Activated CD4-positive, alpha-beta T cell treated with anti-CD3 and anti-CD28 coated beads, Interleukin-2, amount 10 ng/mL, durations not matched to agents 24 days and 14 days (primary cell): ENCODE results near the gene TSPAN18. TPM values are rescaled to one million over a fixed set of nuclear protein-coding genes. Genes with fewer than 3 reads are reported as not detected.

Source experiments
- DNase-seq: peaks from one replicate; pipeline ENCODE4 v3.0.0; 2022
- H3K27ac Mint-ChIP-seq: one replicate; pipeline ENCODE4 v1.8.0; 2022; ENCODE audit warnings: mild to moderate bottlenecking, mixed read lengths
- H3K27me3 Mint-ChIP-seq: one replicate; pipeline ENCODE4 v1.8.0; 2022; ENCODE audit warnings: mixed read lengths
- H3K36me3 Mint-ChIP-seq: one replicate; pipeline ENCODE4 v1.8.0; 2022; ENCODE audit warnings: low read depth, mild to moderate bottlenecking, mixed read lengths
- H3K4me1 Mint-ChIP-seq: one replicate; pipeline ENCODE4 v1.8.0; 2021; ENCODE audit warnings: mixed read lengths
- H3K4me3 Mint-ChIP-seq: one replicate; pipeline ENCODE4 v1.8.0; 2022; ENCODE audit warnings: mild to moderate bottlenecking, moderate library complexity, mixed read lengths
- H3K9me3 Mint-ChIP-seq: one replicate; pipeline ENCODE4 v1.8.0; 2021; ENCODE audit warnings: mixed read lengths
- intact Hi-C: fragments of 100-400 bp; cut with micrococcal nuclease; formaldehyde crosslinking; loops from one replicate; pipeline ENCODE4 v1.15.1; 2023
- total RNA-seq: library from RNA; stranded (reverse); gene quantifications from 2 replicates; pipeline ENCODE4 v1.2.3, GENCODE V29; 2022

The TSPAN18 gene
- total RNA-seq, 1 donor from 2014 or later = 1.4 TPM

GRCh38 chr11:44912270-44912987, 185.7 kb downstream of the TSPAN18 start:
- Mint-ChIP-seq H3K9me3 (no peaks in the 10 kb centered on the region), H3K4me3 (no peak overlapping the region), H3K36me3 (no peaks in the 10 kb centered on the region), H3K27me3 (no peaks in the 10 kb centered on the region), H3K4me1 (peaks cover 4% of the 10 kb centered on the region), H3K27ac (no peak overlapping the region)
- intact Hi-C loops = no loop called here
- no peak for DNase-seq

GRCh38 chr11:44913502-44913901, 186.7 kb downstream of the TSPAN18 start:
- DNase-seq = no peak
- no peak overlapping the region for H3K27ac Mint-ChIP-seq
- no peaks in the 10 kb centered on the region for H3K36me3 Mint-ChIP-seq
- intact Hi-C loops = no loop called here
- H3K4me1 Mint-ChIP-seq = peaks cover 4% of the 10 kb centered on the region
- no peak overlapping the region for H3K4me3 Mint-ChIP-seq
- H3K27me3 Mint-ChIP-seq = no peaks in the 10 kb centered on the region
- H3K9me3 Mint-ChIP-seq = no peaks in the 10 kb centered on the region

GRCh38 chr11:44914105-44914504, 187.3 kb downstream of the TSPAN18 start:
- Mint-ChIP-seq H3K4me1 (peaks cover 4% of the 10 kb centered on the region), H3K4me3 (no peak overlapping the region), H3K9me3 (no peaks in the 10 kb centered on the region), H3K27me3 (no peaks in the 10 kb centered on the region), H3K36me3 (no peaks in the 10 kb centered on the region), H3K27ac (no peak overlapping the region)
- no peak for DNase-seq
- intact Hi-C loops = no loop called here

- H3K36me3 Mint-ChIP-seq = no peaks in the 10 kb centered on the region
- no peak overlapping the region for H3K27ac Mint-ChIP-seq
- no peak overlapping the region for H3K4me3 Mint-ChIP-seq
- no peaks in the 10 kb centered on the region for H3K27me3 Mint-ChIP-seq
- intact Hi-C loops = no loop called here
- no peaks in the 10 kb centered on the region for H3K9me3 Mint-ChIP-seq
- no peak for DNase-seq
- peaks cover 4% of the 10 kb centered on the region for H3K4me1 Mint-ChIP-seq
Measured at GRCh38 chr11:44915004-44915403, 188.2 kb downstream of the TSPAN18 start.

- H3K36me3 Mint-ChIP-seq = no peaks in the 10 kb centered on the region
- no peak for DNase-seq
- no peaks in the 10 kb centered on the region for H3K27me3 Mint-ChIP-seq
- H3K9me3 Mint-ChIP-seq = no peaks in the 10 kb centered on the region
- no peak overlapping the region for H3K4me3 Mint-ChIP-seq
- intact Hi-C loops = no loop called here
- no peak overlapping the region for H3K27ac Mint-ChIP-seq
- peaks cover 4% of the 10 kb centered on the region for H3K4me1 Mint-ChIP-seq
Measured at GRCh38 chr11:44915621-44916020, 188.9 kb downstream of the TSPAN18 start.

- Mint-ChIP-seq H3K27me3 (no peaks in the 10 kb centered on the region), H3K4me1 (no peaks in the 10 kb centered on the region), H3K36me3 (no peaks in the 10 kb centered on the region), H3K27ac (no peak overlapping the region), H3K9me3 (no peaks in the 10 kb centered on the region), H3K4me3 (no peak overlapping the region)
- intact Hi-C loops = no loop called here
- no peak for DNase-seq
Measured at GRCh38 chr11:44916331-44916730, 189.6 kb downstream of the TSPAN18 start.

GRCh38 chr11:44916801-44917385, 190.1 kb downstream of the TSPAN18 start:
- no peak for DNase-seq
- Mint-ChIP-seq H3K27me3 (no peaks in the 10 kb centered on the region), H3K4me3 (no peak overlapping the region), H3K4me1 (no peaks in the 10 kb centered on the region), H3K9me3 (no peaks in the 10 kb centered on the region), H3K36me3 (no peaks in the 10 kb centered on the region), H3K27ac (no peak overlapping the region)
- intact Hi-C loops = no loop called here

- intact Hi-C loops = no loop called here
- Mint-ChIP-seq H3K36me3 (no peaks in the 10 kb centered on the region), H3K4me3 (no peak overlapping the region), H3K27me3 (no peaks in the 10 kb centered on the region), H3K27ac (no peak overlapping the region), H3K9me3 (no peaks in the 10 kb centered on the region), H3K4me1 (no peaks in the 10 kb centered on the region)
- DNase-seq = no peak
Measured at GRCh38 chr11:44917741-44918140, 191.0 kb downstream of the TSPAN18 start.

- Mint-ChIP-seq H3K4me3 (no peak overlapping the region), H3K36me3 (no peaks in the 10 kb centered on the region), H3K27me3 (no peaks in the 10 kb centered on the region), H3K9me3 (no peaks in the 10 kb centered on the region), H3K27ac (no peak overlapping the region), H3K4me1 (no peaks in the 10 kb centered on the region)
- DNase-seq = no peak
- intact Hi-C loops = no loop called here
Measured at GRCh38 chr11:44920451-44920850, 193.7 kb downstream of the TSPAN18 start.

- Mint-ChIP-seq H3K36me3 (no peaks in the 10 kb centered on the region), H3K27me3 (no peaks in the 10 kb centered on the region), H3K9me3 (no peaks in the 10 kb centered on the region), H3K4me1 (no peaks in the 10 kb centered on the region), H3K27ac (no peak overlapping the region), H3K4me3 (no peak overlapping the region)
- intact Hi-C loops = no loop called here
- no peak for DNase-seq
Measured at GRCh38 chr11:44923115-44923514, 196.4 kb downstream of the TSPAN18 start.

- no peaks in the 10 kb centered on the region for H3K4me1 Mint-ChIP-seq
- no peaks in the 10 kb centered on the region for H3K9me3 Mint-ChIP-seq
- H3K36me3 Mint-ChIP-seq = no peaks in the 10 kb centered on the region
- H3K27ac Mint-ChIP-seq = no peak overlapping the region
- H3K4me3 Mint-ChIP-seq = no peak overlapping the region
- no peaks in the 10 kb centered on the region for H3K27me3 Mint-ChIP-seq
- DNase-seq = no peak
- intact Hi-C loops = no loop called here
Measured at GRCh38 chr11:44923806-44924205, 197.0 kb downstream of the TSPAN18 start.

- H3K9me3 Mint-ChIP-seq = no peaks in the 10 kb centered on the region
- H3K4me1 Mint-ChIP-seq = no peaks in the 10 kb centered on the region
- H3K27ac Mint-ChIP-seq = no peak overlapping the region
- peaks cover 3% of the 10 kb centered on the region for H3K27me3 Mint-ChIP-seq
- intact Hi-C loops = no loop called here
- no peak overlapping the region for H3K4me3 Mint-ChIP-seq
- DNase-seq = no peak
- no peaks in the 10 kb centered on the region for H3K36me3 Mint-ChIP-seq
Measured at GRCh38 chr11:44926036-44926435, 199.3 kb downstream of the TSPAN18 start.

GRCh38 chr11:44927174-44927661, 200.5 kb downstream of the TSPAN18 start:
- Mint-ChIP-seq H3K36me3 (no peaks in the 10 kb centered on the region), H3K27me3 (peaks cover 3% of the 10 kb centered on the region), H3K27ac (no peak overlapping the region), H3K4me3 (no peak overlapping the region), H3K4me1 (no peaks in the 10 kb centered on the region), H3K9me3 (no peaks in the 10 kb centered on the region)
- intact Hi-C loops = loop anchor here (1.0 kb wide), 1 partner anchor 176 kb away; no protein-coding TSS in a partner anchor
- DNase-seq = peak; percentile 84

- H3K36me3 Mint-ChIP-seq = no peaks in the 10 kb centered on the region
- no peak overlapping the region for H3K27ac Mint-ChIP-seq
- no peak for DNase-seq
- no peak overlapping the region for H3K4me3 Mint-ChIP-seq
- no peaks in the 10 kb centered on the region for H3K4me1 Mint-ChIP-seq
- intact Hi-C loops = no loop called here
- H3K9me3 Mint-ChIP-seq = no peaks in the 10 kb centered on the region
- peaks cover 3% of the 10 kb centered on the region for H3K27me3 Mint-ChIP-seq
Measured at GRCh38 chr11:44928144-44928543, 201.4 kb downstream of the TSPAN18 start.
